Ramos (cell line): ENCODE data around the gene CCDC127.
"Not testable (repeated sequence)": the region's sequence is repeated elsewhere in the genome, so short reads cannot be mapped to it uniquely, and the experiment has no call there.

Experiments used
- in situ Hi-C: fragments of 300-500 bp; cut with MboI; formaldehyde crosslinking; loops from one replicate; pipeline ENCODE4 v1.14.3; 2022; ENCODE audit warnings: low sequenced_read_pairs; ENCODE audit not compliant: unreplicated experiment

CCDC127 gene

GRCh38 chr5:204966-205670 is 12.8 kb downstream of the CCDC127 start:
- in situ Hi-C loops, result no loop called here

- in situ Hi-C loops, result no loop called here
Observed at GRCh38 chr5:204462-204861, 13.5 kb downstream of the CCDC127 start.

GRCh38 chr5:204001-204400 is 14.0 kb downstream of the CCDC127 start:
- in situ Hi-C loops, result no loop called here

- in situ Hi-C loops, result no loop called here
Observed at GRCh38 chr5:203246-203930, 14.6 kb downstream of the CCDC127 start.

- in situ Hi-C loops, result no loop called here
Observed at GRCh38 chr5:201672-202071, 16.3 kb downstream of the CCDC127 start.

- in situ Hi-C loops, result no loop called here
Observed at GRCh38 chr5:200985-201384, 17.0 kb downstream of the CCDC127 start.

GRCh38 chr5:199950-200645 is 17.9 kb downstream of the CCDC127 start:
- in situ Hi-C loops, result no loop called here

GRCh38 chr5:199197-199949 is 18.6 kb downstream of the CCDC127 start:
- in situ Hi-C loops, result no loop called here

GRCh38 chr5:198516-199196 is 19.3 kb downstream of the CCDC127 start:
- in situ Hi-C loops, result no loop called here

GRCh38 chr5:197892-198489 is 20.0 kb downstream of the CCDC127 start:
- in situ Hi-C loops, result no loop called here

- in situ Hi-C loops, result not testable (repeated sequence)
Observed at GRCh38 chr5:197031-197430, 20.9 kb downstream of the CCDC127 start.

- in situ Hi-C loops, result no loop called here
Observed at GRCh38 chr5:196350-196749, 21.6 kb downstream of the CCDC127 start.

- in situ Hi-C loops, result no loop called here
Observed at GRCh38 chr5:195401-196160, 22.4 kb downstream of the CCDC127 start.

- in situ Hi-C loops, result no loop called here
Observed at GRCh38 chr5:194603-195209, 23.2 kb downstream of the CCDC127 start.

GRCh38 chr5:194102-194501 is 23.9 kb downstream of the CCDC127 start:
- in situ Hi-C loops, result no loop called here

- in situ Hi-C loops, result no loop called here
Observed at GRCh38 chr5:192970-193831, 24.8 kb downstream of the CCDC127 start.

GRCh38 chr5:192691-192969 is 25.3 kb downstream of the CCDC127 start:
- in situ Hi-C loops, result no loop called here
